Eye (tissue), 1 donor: Measurements from ENCODE around the gene SLC25A1.
A peak's percentile ranks its signal among the peaks of the same experiment; 100 is the strongest.

ENCODE experiments used
- DNase-seq: peaks from one replicate; pipeline ENCODE4 v3.0.0-alpha.2; 2015

The SLC25A1 gene

DNA sequence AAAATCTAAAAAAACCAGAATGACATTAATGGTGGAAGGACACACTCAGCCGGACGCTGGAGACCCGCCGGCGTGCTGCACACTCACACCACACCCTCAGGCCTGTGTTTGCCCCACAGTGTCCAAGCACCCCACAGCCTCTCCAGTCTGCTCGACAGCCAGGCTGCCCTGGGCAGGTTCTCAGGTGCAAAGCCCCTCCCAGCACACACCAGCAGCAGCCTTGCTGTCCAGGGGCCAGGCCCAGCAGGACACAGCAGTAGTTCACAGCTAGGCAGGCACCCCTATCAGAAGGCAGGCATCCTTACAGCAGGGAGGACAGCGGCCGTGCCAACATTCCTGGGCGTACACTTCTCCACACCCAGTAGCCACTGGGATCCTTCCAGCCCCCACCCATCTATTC lies 1.7 kb upstream of the SLC25A1 start:
- no peak for DNase-seq

- no peak for DNase-seq
Observed at GRCh38 chr22:19179497-19180048, 1.0 kb upstream of the SLC25A1 start.

- DNase-seq, result peak; percentile 76
Observed at GRCh38 chr22:19178065-19178656, 375 bp downstream of the SLC25A1 start.

DNA sequence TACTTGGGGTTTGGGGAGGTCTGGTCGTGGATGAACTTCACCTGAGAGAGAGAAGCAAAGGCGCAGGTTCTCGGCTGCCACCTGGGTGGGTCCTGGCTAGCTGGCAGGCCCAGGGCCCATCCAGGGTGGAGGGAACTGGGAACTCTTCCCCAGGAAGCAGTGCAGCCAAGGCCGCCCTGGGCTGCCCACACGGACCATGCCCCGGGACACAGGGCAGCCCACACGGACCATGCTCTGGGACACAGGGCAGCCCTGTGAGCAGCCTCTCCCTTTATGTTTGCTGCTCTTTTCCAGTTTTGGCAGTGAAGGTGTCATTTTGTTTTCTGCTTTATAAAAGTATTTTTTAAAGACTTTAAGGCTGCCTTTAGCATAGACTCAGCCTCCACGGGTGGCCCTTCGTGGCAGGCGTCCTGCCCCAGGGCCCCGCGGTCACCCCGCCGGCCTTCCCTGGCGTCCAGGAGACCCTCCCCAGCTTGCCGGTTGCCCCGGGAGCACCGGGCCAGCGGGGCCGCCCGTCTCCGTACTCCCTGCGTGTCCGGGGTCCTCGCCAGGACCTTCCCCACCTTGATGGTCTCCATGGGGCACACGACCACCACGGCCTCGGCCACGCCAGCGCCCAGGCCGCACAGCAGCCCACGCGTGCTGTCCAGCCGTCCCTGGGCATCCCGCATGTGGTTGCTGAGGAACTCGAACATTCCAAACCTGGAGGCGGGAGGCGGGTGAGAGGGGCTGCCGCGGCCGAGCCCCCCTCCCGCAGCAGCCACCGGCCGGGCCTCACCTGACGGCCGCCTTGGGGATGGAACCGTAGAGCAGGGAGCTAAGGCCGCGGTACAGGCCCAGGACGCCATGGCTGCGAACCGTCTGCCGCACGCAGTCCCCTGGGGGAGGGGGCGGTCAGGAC lies 1.1 kb downstream of the SLC25A1 start:
- DNase-seq, result no peak

- DNase-seq, result no peak
Observed at GRCh38 chr22:19176732-19177131, 1.8 kb downstream of the SLC25A1 start.

DNA sequence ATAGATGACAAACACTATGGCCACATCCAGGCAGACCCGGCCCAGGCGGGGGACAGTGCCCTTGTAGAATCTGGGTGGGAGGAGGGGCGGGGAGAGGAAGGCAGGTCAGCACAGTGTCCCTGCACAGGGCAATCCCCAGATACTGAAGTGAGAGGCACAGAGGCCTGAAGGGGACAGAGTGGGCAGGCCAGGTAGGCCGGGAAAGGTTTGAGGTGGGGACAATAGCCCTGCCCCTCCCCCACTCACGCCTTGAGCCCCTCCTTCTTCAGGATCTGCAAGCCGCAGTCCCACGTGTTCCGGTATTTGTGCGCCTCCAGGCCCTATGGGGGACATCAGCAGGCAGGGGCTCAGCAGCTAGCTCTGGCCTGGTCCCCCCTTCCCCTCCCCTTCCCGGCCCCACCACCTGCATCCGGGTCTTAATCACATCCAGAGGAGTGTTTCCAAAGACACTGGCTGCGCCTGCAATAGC lies 2.3 kb downstream of the SLC25A1 start:
- no peak for DNase-seq

DNA sequence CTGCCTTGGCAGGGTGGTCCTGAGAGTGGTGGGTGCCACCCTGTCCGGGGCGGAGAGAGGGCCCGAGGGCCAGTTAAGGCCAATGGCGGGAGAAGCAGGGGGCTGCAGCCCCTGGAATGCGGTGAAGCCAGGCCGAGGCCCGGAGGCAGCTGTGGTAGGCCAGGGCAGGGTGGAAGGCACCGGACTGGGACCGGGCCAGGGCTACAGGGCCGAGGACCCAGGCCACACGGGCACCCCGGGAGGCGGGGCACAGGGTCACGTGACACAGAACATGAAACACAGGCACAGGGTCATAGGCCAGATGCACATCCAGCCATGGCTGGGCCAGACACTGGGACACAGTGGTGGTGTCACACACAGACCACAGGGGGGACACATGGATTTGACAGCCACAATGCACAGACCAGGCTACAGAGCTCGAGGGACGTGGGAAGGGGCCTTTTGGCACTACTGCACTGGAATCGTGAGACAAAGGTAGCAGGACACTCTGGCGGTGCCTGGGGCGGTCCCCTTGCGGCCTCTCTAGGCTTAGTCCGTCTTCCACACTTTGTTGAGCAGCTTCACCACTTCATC lies 2.8 kb downstream of the SLC25A1 start:
- DNase-seq, result no peak

GRCh38 chr22:19175026-19175601 lies 3.4 kb downstream of the SLC25A1 start:
- DNase-seq, result no peak

DNA sequence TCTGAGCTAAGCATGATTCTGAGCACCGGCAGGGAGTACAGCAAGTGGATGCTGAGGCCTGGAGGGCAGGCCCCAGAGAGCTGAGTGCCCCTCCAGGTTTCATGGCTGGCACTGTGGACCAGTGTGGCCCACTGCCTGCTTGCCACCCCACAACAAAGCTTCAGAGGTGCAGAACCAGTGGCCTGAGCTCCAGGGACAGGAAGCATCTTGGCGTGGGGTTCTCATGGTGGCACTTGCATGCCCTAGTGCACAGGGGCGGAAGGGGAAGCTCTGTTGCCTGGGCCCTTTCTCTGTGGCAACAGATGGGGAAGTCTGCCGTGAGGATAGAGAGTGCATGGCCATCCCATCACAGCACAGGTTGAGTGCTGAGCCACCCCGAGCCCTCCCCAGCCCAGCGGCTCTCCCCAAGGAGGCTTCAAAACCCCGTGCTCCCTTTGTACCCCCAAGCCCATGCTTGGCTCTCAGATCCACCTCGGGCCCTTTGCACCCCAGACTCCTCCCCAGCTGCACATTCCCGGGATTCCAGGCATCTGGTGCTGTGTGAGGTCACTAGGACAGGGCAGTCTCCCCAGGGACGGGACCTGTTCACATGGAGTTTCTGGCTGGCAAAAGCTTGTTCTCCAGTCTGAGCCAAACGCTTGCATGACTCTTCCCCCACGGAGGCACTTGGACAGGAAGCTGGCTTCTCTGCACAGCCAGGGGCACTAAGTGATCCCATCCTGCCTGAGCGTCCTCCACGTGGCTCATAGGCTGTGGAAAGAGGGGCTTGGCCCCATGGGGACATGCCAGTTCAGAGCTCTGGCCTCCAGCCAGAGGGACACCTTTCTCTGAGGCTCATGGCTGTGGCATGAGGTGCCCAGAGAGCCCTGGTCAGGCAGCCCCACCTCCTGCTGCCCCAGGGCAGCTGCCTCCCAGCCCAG lies 4.2 kb downstream of the SLC25A1 start:
- DNase-seq, result no peak

- DNase-seq, result no peak
Observed at GRCh38 chr22:19173047-19174035, 5.2 kb downstream of the SLC25A1 start.

GRCh38 chr22:19172213-19173046 lies 6.1 kb downstream of the SLC25A1 start:
- no peak for DNase-seq

- DNase-seq, result no peak
Observed at GRCh38 chr22:19169947-19170318, 8.6 kb downstream of the SLC25A1 start.

GRCh38 chr22:19169002-19169946 lies 9.3 kb downstream of the SLC25A1 start:
- DNase-seq, result peak; percentile 47

DNA sequence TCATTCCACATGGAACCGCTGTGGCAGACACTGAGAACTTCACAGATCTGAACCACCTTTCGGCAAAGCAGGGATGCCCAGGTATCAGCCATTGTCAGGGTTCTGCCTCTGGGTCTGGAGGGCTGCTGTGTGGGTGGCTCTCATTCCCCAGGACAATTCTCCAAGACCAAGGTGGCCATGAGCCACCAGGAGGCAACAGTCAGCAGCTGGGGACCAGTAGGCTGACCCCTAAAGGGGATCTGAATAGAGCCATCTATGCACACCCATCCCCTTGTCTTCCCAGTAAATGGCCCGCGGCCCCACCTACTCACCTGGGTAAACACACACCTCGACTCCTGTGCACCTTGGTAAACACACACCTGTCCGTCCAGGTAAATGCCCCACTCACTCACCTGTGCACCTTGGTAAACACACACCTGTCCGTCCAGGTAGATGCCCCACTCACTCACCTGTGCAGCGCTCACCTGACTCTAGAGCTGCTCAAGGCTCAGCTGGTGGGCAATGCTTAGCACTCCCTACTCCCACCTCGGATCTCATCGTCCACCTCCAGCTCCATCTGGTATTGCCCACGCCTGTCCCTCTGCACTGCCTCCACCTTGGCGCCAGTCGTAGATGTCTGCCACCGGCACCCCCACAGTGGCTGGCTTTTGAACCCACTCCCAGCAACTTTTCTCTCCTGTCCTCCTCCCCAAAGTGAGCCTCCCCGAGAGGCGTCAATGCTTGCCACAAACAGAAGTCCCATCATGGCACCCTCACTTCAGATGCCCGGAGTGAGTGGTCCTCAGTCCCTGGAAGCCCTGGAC lies 10.2 kb downstream of the SLC25A1 start:
- DNase-seq, result no peak

- DNase-seq, result no peak
Observed at GRCh38 chr22:19167106-19167869, 11.2 kb downstream of the SLC25A1 start.

GRCh38 chr22:19166421-19166820 lies 12.1 kb downstream of the SLC25A1 start:
- no peak for DNase-seq

- DNase-seq, result no peak
Observed at GRCh38 chr22:19164425-19164824, 14.1 kb downstream of the SLC25A1 start.
